SW 1271 (cell line): ENCODE data around the gene NFIA.

Experiments used
- DNase-seq, 2 experiments: peaks; one replicate each; lab custom pipeline; 2025; lab: John Stamatoyannopoulos, UW

Gene NFIA

GRCh38 chr1:61370177-61370912, 288.0 kb downstream of the NFIA start:
- DNase-seq: no peak

GRCh38 chr1:61370913-61371279, 288.5 kb downstream of the NFIA start:
- no peak for DNase-seq

GRCh38 chr1:61372944-61373343, 290.6 kb downstream of the NFIA start:
- no peak for DNase-seq

- DNase-seq: no peak
Measured at GRCh38 chr1:61374156-61374555, 291.8 kb downstream of the NFIA start.

GRCh38 chr1:61375082-61375880, 292.9 kb downstream of the NFIA start:
- no peak for DNase-seq

GRCh38 chr1:61376151-61376550, 293.8 kb downstream of the NFIA start:
- no peak for DNase-seq

GRCh38 chr1:61377242-61377958, 295.0 kb downstream of the NFIA start:
- no peak for DNase-seq

- no peak for DNase-seq
Measured at GRCh38 chr1:61378494-61379180, 296.3 kb downstream of the NFIA start.

GRCh38 chr1:61379693-61380092, 297.3 kb downstream of the NFIA start:
- DNase-seq: no peak

GRCh38 chr1:61380561-61380960, 298.2 kb downstream of the NFIA start:
- no peak for DNase-seq

GRCh38 chr1:61386323-61386722, 304.0 kb downstream of the NFIA start:
- no peak for DNase-seq

- DNase-seq: no peak
Measured at GRCh38 chr1:61386770-61387169, 304.4 kb downstream of the NFIA start.

GRCh38 chr1:61387829-61388228, 305.5 kb downstream of the NFIA start:
- no peak for DNase-seq

GRCh38 chr1:61388566-61388965, 306.2 kb downstream of the NFIA start:
- no peak for DNase-seq

GRCh38 chr1:61389194-61389925, 307.0 kb downstream of the NFIA start:
- DNase-seq: no peak

- no peak for DNase-seq
Measured at GRCh38 chr1:61389926-61390845, 307.8 kb downstream of the NFIA start.

- DNase-seq: no peak
Measured at GRCh38 chr1:61391730-61392129, 309.4 kb downstream of the NFIA start.

GRCh38 chr1:61392409-61393242, 310.3 kb downstream of the NFIA start:
- DNase-seq: no peak

- no peak for DNase-seq
Measured at GRCh38 chr1:61393575-61393974, 311.2 kb downstream of the NFIA start.
